NOMO-1 (cell line): ENCODE measurements around the gene LNX1.
"Not testable (repeated sequence)": the region's sequence is repeated elsewhere in the genome, so short reads cannot be mapped to it uniquely, and the experiment has no call there.

Experiments
- DNase-seq, 2 experiments: peaks; one replicate each; lab custom pipeline; 2025; ENCODE audit not compliant: unreplicated experiment in 2 of 2; lab: John Stamatoyannopoulos, UW

Gene LNX1

DNA sequence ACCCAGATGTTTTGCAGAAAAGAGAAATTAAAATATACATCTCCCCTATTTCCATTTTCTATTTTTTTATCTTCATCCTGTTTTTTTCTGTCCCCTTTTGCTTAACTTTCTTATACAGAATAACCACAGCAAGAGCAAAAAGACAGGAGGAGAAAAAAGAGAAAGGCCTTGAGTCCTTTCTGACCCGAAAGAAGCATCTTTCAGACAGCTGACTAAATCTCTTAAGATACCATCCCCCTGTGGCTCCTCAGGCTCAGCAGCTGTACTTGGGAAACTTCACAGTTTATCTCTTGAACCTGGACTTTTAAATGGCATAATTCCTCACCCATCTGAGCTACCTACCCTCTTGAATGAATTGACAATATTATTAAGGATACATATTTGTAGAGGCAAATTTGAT lies 113.7 kb downstream of the LNX1 start:
- no peak for DNase-seq

DNA sequence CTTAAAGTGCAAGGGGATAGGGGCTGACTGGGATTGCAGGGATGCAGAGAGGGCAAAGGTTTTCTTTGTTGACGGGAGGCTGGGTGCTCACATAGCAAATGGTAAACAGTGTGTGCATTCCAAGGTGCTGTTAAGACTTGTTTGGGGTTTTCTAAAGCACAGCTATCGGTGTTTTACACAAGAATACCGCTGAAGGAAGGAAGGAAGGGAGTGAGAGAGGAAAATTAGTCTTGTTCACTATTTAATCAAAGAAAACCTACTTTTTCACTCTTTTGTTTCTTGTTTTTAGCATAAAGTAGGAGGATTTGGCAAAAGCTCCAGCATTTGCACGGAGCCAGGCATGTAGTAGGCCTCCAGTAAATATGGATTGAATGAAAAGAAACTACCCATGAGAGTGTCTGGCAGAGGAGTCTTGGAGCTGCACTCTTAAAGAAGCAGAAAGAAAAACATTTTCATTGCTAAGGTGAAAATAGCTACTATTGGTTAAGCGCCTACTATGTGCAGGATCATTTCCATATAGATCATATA lies 114.2 kb downstream of the LNX1 start:
- no peak for DNase-seq

DNA sequence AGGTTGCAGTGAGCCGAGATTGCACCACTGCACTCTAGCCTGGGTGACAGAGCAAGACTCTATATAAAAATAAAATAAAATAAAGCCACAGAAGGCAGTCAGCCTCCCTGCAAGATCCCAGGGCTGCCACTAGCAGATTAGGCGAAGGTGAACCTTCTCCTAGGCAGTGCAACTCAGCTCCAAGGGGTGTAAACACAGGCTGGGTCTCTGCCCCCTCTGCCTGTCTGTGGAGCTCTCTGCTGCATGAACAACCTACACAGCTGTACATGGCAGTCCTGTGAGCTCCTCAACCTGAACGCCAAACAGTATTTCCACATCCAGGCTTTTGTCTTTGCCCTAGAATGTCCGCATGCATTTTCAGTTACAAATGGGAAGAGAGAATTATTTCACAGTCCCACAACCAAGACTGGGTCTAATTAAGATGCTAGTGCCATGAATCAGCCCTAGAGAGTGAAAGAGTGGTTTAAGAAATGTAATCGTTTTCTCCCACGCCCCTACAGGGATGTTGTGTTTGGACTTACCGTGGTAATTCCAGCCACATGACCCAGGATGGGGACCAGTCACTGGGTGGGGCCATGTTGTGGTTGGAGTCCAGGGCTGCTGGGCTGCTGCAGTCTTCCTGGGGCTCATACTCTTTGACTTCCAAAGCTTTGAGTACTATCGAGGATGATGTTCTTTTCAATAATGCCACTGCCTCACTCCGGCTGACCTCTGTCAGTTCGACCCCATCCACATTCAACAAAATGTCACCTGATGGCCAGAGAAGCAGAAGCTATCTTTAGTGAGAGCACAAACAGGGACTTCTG lies 114.9 kb downstream of the LNX1 start:
- DNase-seq, result no peak

DNA sequence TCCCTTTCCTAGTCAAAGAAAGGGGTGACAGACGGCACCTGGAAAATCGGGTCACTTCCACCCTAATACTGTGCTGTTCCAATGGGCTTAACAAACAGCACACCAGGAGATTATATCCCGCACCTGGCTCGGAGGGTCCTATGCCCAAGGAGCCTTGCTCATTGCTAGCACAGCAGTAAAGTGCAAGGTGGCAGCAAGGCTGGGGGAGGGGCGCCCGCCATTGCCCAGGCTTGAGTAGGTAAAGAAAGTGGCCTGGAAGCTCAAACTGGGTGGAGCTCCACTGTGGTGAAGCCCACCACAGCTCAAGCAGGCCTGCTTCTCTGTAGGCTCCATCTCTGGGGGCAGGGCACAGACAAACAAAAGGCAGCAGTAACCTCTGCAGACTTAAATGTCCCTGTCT lies 124.7 kb downstream of the LNX1 start:
- DNase-seq, result not testable (repeated sequence)

DNA sequence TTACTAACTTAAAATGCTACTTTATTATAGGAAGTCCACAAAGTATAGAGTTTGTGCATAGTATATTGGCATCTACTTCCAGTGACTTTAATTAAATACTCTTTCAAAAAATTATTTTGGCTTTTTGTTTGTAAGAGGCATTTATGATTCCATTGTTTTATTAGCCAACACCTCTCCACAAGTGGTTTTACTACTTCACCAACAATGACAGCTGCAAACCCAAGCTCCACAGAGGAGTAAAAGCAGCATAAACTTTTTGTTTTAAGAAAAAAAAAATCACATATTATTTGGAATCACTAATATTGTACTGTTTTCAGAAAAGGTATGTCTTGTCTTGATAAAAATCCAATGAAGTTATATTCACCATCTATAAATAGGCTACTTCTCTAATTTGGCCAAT lies 125.4 kb downstream of the LNX1 start:
- DNase-seq, result no peak

DNA sequence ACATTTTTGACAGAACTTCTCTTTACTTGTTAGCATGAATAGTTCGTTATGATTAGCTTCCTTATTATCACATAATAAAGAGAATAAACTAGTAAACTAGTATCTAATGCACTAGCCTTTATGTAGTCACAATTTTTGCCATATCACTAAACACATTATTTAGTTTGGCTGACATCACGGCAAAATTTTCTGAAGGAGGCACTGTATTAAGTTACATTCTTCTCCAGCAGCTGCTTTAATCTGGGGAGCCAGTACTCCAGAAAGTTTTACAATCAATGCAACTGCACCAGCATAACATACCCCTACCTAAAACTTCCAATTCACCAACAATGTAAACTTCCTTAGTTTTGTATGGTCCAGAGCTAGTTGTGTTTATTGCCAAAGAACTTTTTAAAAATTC lies 126.0 kb downstream of the LNX1 start:
- DNase-seq, result no peak

DNA sequence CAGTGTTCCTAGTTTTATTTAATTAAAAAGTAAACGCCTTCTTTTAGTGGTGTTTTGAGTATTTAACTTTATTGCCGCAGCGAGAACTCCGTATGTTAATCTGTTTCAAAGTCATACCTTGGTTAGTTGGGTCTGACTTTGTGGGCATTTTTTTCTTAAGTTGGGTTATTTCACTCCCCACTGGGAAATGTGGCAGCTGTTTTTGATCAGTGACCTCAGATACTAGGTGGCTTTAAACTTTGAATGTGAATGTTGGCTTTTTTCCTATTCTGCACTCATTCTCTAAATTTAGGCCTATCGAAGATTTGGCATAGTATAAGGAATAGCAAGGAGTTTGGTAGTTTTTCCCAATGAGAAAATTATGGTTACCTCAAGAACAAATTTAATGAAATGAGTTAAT lies 127.9 kb downstream of the LNX1 start:
- no peak for DNase-seq

DNA sequence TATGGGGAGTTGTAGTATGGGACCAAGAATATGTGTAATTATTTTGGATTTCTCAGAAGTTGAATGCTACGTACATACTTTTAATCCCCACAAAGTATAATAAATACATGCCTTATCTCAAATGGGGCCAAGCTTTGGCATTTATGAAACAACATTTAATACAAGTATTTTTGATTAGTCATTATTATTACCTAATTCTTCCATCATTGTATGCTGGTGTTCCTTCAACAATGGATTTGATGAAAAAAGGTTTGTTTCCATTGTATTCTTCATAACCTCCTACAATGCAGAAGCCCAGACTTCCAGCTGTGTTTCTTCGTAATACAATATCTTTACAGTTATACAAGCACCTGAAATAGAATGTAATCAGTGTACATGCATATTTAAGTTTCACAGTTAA lies 130.0 kb downstream of the LNX1 start:
- no peak for DNase-seq

DNA sequence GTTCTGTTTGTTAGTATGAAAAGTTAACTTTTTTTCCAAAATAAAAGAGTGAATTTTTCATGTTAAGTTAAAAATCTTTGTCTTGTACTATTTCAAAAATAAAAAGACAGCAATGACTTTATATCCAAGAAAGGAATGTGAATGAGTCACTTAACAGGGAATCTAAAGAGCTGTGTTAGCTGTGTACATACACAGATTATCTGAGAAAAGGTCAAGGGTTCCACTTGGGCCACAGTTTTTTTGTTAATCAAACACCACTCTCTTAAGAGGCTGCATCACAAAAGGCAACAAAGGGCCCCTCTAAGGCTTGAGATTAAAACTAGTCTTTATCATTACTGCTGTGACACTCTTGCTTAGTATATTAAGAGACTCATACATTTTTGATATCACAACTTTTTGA lies 131.7 kb downstream of the LNX1 start:
- DNase-seq, result no peak

DNA sequence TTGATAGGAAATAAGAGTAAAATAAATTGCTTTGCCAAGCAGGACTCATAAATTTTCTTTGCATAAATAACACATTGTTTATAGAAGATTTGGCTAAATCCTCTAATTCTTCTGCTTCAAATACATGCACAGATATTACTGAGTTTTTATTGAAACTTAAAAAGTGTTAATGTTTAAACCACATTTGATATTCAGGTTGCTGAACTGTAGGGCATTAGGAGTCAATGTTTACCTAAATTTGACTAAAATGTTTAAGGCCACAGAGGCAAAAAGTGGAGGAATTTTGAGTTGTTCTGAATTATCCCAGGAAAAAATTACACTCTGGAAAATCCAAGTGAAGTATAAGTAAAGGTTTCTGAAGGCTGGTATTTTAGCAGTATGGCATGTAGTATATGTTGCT lies 135.1 kb downstream of the LNX1 start:
- no peak for DNase-seq

DNA sequence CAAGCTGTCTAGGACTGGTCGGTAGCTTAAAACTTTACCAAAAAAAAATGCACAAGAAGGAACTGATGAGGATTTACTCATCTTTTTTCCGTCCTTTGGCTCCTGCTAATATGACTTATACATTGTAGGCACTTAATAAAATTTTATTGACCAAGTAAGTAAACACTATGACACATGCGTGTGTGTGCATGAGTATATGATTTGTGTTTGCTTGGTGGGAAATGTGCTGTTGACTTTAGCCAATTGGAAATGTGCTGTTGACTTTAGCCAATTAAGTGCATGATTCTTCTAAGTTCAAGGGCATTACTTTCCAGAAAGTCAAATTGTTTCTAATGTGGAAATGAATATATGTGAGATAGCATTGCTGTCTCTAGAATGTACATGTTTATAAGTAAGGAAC lies 135.5 kb downstream of the LNX1 start:
- DNase-seq, result no peak

DNA sequence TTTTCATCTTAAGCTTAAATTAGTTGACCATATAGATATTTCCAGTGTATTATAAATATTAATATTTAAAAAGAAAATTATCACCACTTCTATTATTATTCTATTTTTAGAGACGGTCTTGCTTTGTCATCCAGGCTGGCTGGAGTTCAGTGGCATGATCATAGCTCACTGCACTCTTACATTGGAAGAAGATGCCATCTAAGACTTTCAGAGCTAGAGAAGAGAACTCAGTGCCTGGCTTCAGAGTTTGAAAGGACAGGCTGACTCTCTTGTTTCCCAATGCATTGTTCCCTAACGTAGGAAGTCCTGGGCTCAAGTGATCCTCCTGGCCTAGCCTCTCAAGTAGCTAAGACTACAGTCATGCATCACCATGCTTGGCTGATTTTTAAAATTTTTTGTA lies 137.9 kb downstream of the LNX1 start:
- DNase-seq, result no peak

DNA sequence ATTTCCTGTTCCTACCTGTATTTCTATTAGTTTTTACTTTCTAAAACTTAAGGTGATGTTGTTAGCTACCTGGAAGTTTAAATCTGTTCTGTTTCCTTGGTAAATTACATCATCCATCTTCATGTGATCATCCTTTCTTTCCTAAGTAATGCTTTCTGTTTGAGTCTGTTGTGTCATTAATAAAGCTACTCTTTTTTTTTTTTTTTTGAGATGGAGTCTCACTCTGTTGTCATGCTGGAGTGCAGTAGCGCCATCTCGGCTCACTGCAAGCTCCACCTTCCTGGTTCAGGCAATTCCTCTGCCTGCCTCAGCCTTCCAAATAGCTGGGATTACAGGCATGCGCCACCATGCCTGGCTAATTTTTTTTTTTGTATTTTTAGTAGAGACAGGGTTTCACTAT lies 140.5 kb downstream of the LNX1 start:
- no peak for DNase-seq

DNA sequence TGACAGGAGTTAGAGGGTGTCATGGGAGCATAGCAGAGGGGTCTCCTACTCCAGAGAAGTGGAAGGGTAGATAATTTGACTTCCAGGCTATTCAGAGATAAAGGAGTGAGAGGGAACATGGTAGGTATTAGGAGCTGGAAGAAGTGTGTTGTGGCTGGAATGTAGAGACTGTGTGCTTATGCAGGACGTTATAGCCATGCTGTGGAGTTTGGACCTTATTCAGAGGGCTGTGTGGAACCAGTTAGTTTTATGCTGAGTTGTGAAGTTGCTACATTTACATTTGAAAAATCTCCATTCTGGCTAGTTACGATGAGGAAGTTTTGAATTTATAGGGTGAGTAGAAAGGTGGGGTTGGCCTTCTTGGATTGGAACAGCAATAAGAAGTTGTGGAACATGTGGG lies 146.3 kb downstream of the LNX1 start:
- no peak for DNase-seq

DNA sequence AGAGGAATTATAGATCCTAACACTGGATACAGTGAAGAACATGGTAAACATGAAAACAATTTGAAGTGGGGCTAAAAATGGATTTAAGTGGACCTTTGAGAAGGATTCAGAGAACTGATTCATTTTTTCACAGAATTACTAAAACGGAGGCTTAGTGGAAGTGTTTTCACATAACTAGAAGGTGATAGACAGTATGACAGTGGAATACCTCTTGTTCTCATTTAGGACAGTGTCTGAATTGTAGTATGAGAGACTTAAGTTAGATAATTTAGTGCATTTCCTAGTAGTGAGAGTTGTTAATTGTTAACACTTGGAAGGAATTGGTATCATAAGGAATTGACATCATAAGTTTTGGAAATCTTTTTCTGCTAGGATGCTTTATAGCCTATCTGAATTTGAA lies 149.7 kb downstream of the LNX1 start:
- no peak for DNase-seq

DNA sequence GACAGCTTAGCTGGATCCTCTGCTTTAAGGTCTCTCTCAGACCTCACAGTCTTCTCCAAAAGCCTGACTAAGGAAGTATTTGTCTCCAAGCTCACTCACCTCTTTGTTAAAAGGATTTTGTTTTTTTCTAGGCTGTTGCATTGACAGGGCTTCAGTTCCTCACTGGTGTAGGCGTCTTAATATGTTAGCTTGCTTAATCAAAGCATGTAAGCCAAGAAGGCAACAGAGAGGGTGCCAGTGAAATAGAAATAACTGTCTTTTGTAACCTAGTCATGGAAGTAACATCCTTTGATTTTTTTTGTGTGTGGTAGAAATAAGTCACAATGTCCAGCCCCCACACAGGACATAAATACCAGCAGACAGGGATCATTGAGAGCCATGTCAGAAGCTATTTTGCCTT lies 155.0 kb downstream of the LNX1 start:
- no peak for DNase-seq

DNA sequence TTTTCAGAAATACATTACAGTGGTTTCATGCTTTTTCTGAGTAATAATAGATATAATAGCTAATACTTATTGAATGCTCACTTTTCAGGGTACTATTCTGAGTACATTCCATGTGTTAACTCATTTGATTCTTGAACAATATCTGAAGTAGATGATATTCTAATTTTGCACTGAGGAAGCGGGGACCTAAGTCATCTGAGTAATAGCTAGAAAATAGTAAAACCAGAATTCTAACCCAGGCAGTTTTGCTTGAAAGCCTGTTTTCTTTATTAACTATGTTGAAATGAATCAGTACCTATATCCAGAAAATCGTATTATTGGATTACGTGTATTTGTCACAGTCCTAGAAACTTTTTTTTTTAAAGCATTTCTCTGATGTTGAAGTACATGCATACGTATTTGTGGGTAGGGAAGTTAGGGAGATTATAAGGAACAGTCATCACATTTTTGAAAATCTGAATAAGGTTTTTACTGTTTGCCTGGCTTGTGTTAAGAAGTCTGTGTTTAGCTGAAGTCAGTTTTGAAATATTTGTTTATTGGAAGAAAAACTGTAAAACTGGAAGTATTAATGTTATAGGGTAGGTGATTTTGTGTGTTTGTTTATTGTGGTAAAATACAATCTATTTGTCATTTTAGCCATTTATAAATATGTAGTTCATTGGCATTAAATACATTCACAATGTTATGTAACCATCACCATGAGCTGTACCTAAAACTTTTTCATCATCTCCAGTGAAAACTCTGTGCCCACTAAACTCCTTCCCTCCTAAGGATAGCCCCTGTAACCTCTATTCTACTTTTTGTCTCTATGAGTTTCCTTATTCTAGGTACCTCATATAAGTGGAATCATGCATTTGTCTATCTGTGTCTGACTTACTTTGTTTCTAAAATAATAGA lies 158.5 kb downstream of the LNX1 start:
- DNase-seq, result no peak

DNA sequence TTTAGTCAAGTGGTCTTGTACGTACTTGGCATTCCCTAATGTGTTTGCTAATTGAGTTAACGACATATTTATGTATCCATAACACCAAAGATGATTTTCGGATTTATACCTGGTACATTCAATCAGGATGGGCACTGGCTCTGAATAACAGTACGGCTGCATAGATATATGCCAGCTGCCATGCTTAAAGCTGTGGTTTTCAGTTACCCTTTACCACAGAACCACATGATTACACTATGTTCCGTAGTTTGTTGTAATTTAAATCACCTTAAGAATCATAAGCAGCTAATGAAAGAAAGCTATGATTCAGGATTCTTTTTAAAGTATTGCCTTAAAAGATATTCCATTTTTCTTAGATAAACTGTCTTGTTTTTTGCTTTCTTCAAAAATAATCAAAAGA lies 160.2 kb downstream of the LNX1 start:
- DNase-seq, result no peak

DNA sequence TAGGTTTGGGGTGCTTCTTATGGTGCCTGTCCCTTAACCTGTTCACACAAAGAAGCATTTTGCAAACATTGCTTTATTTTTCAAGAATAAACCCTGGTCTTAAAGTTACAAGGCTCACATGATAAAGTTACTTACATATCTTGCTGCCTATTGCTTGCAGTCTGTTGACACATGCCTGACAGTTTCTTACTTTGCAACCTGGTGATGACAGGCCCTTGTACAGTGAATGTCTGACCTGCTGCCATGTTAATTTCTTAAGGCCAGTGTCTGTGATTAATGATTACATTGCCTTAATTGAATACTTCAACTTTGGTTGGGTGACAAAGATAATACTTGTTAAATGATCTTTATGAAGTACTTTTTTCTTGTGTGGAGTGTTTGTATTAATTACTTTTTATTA lies 163.9 kb downstream of the LNX1 start:
- no peak for DNase-seq

DNA sequence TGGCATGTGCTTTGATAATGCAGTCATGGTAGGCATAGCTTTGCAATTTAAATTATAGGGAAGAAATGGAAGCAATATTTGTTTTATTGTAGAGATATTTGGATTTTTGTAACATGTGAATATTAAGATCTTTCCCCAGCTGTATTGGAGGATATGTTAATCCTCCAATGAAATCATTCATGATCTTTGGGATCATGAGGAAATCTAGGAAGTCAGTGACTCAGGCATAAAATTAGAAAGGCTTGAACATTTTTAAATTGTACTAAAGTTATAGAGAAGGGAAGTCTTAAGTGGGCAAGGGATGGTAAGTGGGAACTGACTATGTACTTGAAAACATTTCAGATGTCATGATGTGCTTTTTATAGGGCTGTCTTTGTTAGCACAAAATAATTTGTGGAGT lies 167.0 kb downstream of the LNX1 start:
- no peak for DNase-seq

DNA sequence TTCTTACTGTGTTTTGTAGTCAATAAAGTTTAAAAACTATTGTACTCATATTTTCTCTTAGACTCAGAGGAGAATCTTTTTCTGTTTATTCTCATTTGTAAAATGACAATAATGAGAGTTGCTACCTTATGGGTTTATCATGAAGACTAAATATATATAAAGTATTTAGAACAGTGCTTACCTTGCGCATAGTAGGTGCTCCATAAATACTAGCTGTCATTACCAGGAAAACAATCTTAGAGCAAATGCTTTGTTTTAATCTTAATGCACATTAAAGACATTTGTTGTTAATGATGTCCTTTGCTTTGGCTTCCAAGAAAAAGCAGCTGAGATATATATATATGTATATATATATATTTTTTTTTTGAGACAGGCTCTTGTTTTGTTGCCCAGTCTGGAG lies 168.9 kb downstream of the LNX1 start:
- no peak for DNase-seq

DNA sequence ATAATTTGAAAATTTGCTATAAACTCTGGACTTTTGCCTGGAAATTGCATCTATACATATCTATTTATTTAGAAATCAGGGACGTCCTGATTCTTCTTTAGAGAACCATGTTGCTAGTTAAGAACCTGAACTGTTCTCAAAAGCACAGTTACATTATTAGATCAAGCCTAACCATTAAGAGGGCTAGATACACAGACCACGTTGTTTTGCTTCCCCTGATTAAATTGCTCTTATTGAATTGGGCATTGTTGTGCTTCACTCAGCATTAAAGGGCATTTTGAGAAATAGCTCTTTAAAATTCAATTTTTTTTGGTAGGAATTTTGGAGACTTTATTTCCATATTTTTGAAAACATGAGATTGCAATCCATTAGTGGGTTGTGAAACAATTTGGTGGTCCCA lies 169.5 kb downstream of the LNX1 start:
- no peak for DNase-seq
